ENCODE data around the gene RAB31. TPM values are rescaled to one million over a fixed set of nuclear protein-coding genes. Genes with fewer than 3 reads are reported as not detected.
A peak's percentile ranks its signal among the peaks of the same experiment; 100 is the strongest.
"Not testable (repeated sequence)": the region's sequence is repeated elsewhere in the genome, so short reads cannot be mapped to it uniquely, and the experiment has no call there.

RAB31 gene
- total RNA-seq, 4 donors from 2014 or later: 27.1 to 54.4 (median 44.3) TPM

- no peak for DNase-seq (ENCODE audit: low spot score in 2 of 2)
- H3K4me3 ChIP-seq: no peak overlapping the region
- 94 to 95% methylated on average over 3 of the region's 3 CpGs for WGBS, 2 donors
Observed at GRCh38 chr18:9666548-9666947, 41.6 kb upstream of the RAB31 start.

GRCh38 chr18:9669016-9669415 is 39.1 kb upstream of the RAB31 start:
- Histone ChIP-seq H3K27ac (no peak overlapping the region), H3K27me3 (no peaks in the 10 kb centered on the region), H3K9me3 (no peaks in the 10 kb centered on the region), H3K4me1 (peaks cover 0 to 6% (median 0%) of the 10 kb centered on the region in 4 donors), H3K4me3 (no peak overlapping the region), H3K36me3 (no peaks in the 10 kb centered on the region)
- DNase-seq (ENCODE audit: low spot score in 2 of 2): no peak
- WGBS, 2 donors: 95 to 96% methylated on average over 3 of the region's 3 CpGs
- TF ChIP-seq EP300 (IDR thresholded peaks at IDR 0.05) (no peak), POLR2A (IDR thresholded peaks at IDR 0.05) (no peak)
- TF ChIP-seq, protein P1, sequence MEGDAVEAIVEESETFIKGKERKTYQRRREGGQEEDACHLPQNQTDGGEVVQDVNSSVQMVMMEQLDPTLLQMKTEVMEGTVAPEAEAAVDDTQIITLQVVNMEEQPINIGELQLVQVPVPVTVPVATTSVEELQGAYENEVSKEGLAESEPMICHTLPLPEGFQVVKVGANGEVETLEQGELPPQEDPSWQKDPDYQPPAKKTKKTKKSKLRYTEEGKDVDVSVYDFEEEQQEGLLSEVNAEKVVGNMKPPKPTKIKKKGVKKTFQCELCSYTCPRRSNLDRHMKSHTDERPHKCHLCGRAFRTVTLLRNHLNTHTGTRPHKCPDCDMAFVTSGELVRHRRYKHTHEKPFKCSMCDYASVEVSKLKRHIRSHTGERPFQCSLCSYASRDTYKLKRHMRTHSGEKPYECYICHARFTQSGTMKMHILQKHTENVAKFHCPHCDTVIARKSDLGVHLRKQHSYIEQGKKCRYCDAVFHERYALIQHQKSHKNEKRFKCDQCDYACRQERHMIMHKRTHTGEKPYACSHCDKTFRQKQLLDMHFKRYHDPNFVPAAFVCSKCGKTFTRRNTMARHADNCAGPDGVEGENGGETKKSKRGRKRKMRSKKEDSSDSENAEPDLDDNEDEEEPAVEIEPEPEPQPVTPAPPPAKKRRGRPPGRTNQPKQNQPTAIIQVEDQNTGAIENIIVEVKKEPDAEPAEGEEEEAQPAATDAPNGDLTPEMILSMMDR (IDR thresholded peaks at IDR 0.05): no peak

More at GRCh38 chr18:9666548-9666947, 41.6 kb upstream of the RAB31 start:
- H3K4me1 ChIP-seq: no peaks in the 10 kb centered on the region
- H3K27me3 ChIP-seq: no peaks in the 10 kb centered on the region
- no peaks in the 10 kb centered on the region for H3K9me3 ChIP-seq
- H3K27ac ChIP-seq: no peak overlapping the region
- no peak for TF ChIP-seq POLR2A (IDR thresholded peaks at IDR 0.05)
- TF ChIP-seq, protein P1 (IDR thresholded peaks at IDR 0.05): no peak
- no peak for TF ChIP-seq EP300 (IDR thresholded peaks at IDR 0.05)
- no peaks in the 10 kb centered on the region for H3K36me3 ChIP-seq

- Histone ChIP-seq H3K27ac (no peak overlapping the region), H3K9me3 (no peaks in the 10 kb centered on the region), H3K27me3 (no peaks in the 10 kb centered on the region), H3K36me3 (no peaks in the 10 kb centered on the region), H3K4me1 (peaks cover 0 to 6% (median 0%) of the 10 kb centered on the region in 4 donors), H3K4me3 (no peak overlapping the region)
- TF ChIP-seq POLR2A (IDR thresholded peaks at IDR 0.05) (no peak), EP300 (IDR thresholded peaks at IDR 0.05) (no peak)
- TF ChIP-seq, protein P1 (IDR thresholded peaks at IDR 0.05): no peak
- WGBS, 2 donors: 82 to 85% methylated on average over 7 of the region's 7 CpGs
- no peak for DNase-seq (ENCODE audit: low spot score in 2 of 2)
Observed at GRCh38 chr18:9671214-9671613, 36.9 kb upstream of the RAB31 start.

- Histone ChIP-seq H3K27me3 (no peaks in the 10 kb centered on the region), H3K4me1 (peaks cover 0 to 6% (median 0%) of the 10 kb centered on the region in 4 donors), H3K36me3 (no peaks in the 10 kb centered on the region), H3K27ac (peak overlapping the region in 1 of 4 donors; percentile 4), H3K4me3 (no peak overlapping the region), H3K9me3 (peaks cover 0 to 5% (median 0%) of the 10 kb centered on the region in 4 donors)
- 48 to 55% methylated on average over 8 of the region's 8 CpGs for WGBS, 2 donors
- peak in 1 of 2 donors; percentile 19 for DNase-seq (ENCODE audit: low spot score in 2 of 2)
- TF ChIP-seq POLR2A (IDR thresholded peaks at IDR 0.05): no peak
- TF ChIP-seq, protein P1 (IDR thresholded peaks at IDR 0.05): no peak
- no peak for TF ChIP-seq EP300 (IDR thresholded peaks at IDR 0.05)
Observed at GRCh38 chr18:9673296-9674251, 34.5 kb upstream of the RAB31 start.

DNA sequence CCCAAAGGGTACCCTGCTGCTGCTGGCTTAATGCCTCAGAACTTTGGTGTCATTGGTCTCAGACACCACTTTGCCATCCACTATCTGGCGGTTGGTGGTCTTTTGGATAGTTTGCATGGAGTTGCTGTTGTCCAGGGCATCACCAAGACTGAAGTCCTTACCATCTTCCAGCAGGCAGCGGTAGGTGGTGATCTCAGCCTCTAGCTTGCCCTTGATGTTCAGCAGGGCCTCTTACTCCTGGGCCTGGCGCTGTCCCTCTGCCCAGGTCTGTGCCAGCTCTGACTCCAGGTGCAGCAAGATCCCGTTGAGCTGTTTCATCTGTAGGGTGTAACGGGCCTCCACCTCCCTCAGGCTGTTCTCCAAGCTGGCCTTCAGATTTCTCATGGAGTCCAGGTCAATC is 29.9 kb upstream of the RAB31 start:
- H3K9me3 ChIP-seq, H3K4me1 ChIP-seq: not testable (repeated sequence)

More for the DNA sequence above, 29.9 kb upstream of the RAB31 start:
- H3K36me3 ChIP-seq; H3K4me3 ChIP-seq; H3K27ac ChIP-seq; H3K27me3 ChIP-seq; DNase-seq (ENCODE audit: low spot score in 2 of 2): not testable (repeated sequence)
- 93 to 99% methylated on average over 5 of the region's 5 CpGs for WGBS, 2 donors

Data from tibial nerve (tissue), 4 donors.